Natural killer cell (primary cell): Measurements from ENCODE around the gene HNRNPUL1. TPM values are rescaled to one million over a fixed set of nuclear protein-coding genes. Genes with fewer than 3 reads are reported as not detected.
A peak's percentile ranks its signal among the peaks of the same experiment; 100 is the strongest.

ENCODE experiments used
- ATAC-seq, 3 donors: fragments of 150-1000 bp in 2 of 3; fragments of 200-7000 bp in 1 of 3; cut with Tn5 transposase; 1 replicate in 1 of 3; 2 replicates in 2 of 3; pipeline ENCODE4 v1.10.0; 2021; ENCODE audit warnings: mild to moderate bottlenecking in 2 of 3, moderate library complexity in 2 of 3
- DNase-seq, 2 donors: peaks; one replicate each; pipeline versions ENCODE4 v3.0.0 to v3.0.0-alpha.2; 2013 to 2021; ENCODE audit warnings: mixed read lengths in 1 of 2
- H3K27ac ChIP-seq: one replicate; pipeline ENCODE4 v1.5.1; 2013; ENCODE audit warnings: mild to moderate bottlenecking, low read length
- H3K27me3 ChIP-seq: one replicate; pipeline ENCODE4 v1.6.1; 2013; ENCODE audit warnings: low read length; ENCODE audit not compliant: control insufficient read depth, insufficient read depth
- H3K36me3 ChIP-seq: one replicate; pipeline ENCODE4 v1.6.1; 2013; ENCODE audit warnings: low read length; ENCODE audit not compliant: control insufficient read depth, insufficient read depth
- H3K4me1 ChIP-seq: one replicate; pipeline ENCODE4 v1.6.1; 2013; ENCODE audit warnings: low read length; ENCODE audit not compliant: control insufficient read depth, insufficient read depth
- H3K4me3 ChIP-seq: one replicate; pipeline ENCODE4 v1.5.1; 2013; ENCODE audit warnings: low read length
- H3K9me3 ChIP-seq: one replicate; pipeline ENCODE4 v1.6.1; 2013; ENCODE audit warnings: low read length; ENCODE audit not compliant: control insufficient read depth, insufficient read depth
- H3K27ac Mint-ChIP-seq, 2 donors: one replicate each; pipeline ENCODE4 v1.8.0; 2022; ENCODE audit warnings: mild to moderate bottlenecking in 2 of 2, mixed read lengths in 2 of 2, moderate library complexity in 1 of 2
- H3K27me3 Mint-ChIP-seq, 2 donors: one replicate each; pipeline ENCODE4 v1.8.0; 2022; ENCODE audit warnings: low read depth in 2 of 2, mixed read lengths in 2 of 2
- H3K36me3 Mint-ChIP-seq: one replicate; pipeline ENCODE4 v1.8.0; 2022; ENCODE audit warnings: mixed read lengths
- H3K4me1 Mint-ChIP-seq, 2 donors: one replicate each; pipeline ENCODE4 v1.8.0; 2022; ENCODE audit warnings: mixed read lengths in 2 of 2
- H3K4me3 Mint-ChIP-seq: one replicate; pipeline ENCODE4 v1.8.0; 2022; ENCODE audit warnings: mild to moderate bottlenecking, moderate library complexity, mixed read lengths
- H3K9me3 Mint-ChIP-seq, 2 donors: one replicate each; pipeline ENCODE4 v1.8.0; 2022; ENCODE audit warnings: mixed read lengths in 2 of 2
- WGBS: methylation state at CpG from one replicate; pipeline ENCODE4 v1.1.7; 2013; ENCODE audit warnings: missing lambda C conversion rate; ENCODE audit not compliant: insufficient coverage; 5-methylcytosine and 5-hydroxymethylcytosine counted together
- intact Hi-C: fragments of 100-400 bp; cut with micrococcal nuclease; formaldehyde crosslinking; loops from one replicate; pipeline ENCODE4 v1.14.2; 2022
- total RNA-seq, 4 donors: library from RNA; stranded (reverse); fragments of 120-200 nt in 1 of 4; gene quantifications; one replicate each; pipeline versions ENCODE4 v1.2.3 to v1.2.4, GENCODE V29; 2013 to 2022
- TF ChIP-seq, protein P1 (sequence below): fragments of 200-600 bp; IDR thresholded peaks from one replicate; pipeline ENCODE4 v1.8.0; 2022; ENCODE audit warnings: antibody characterized with exemption

HNRNPUL1 gene
- total RNA-seq, 3 donors from 2014 or later (not counting 1 experiment from before 2014, with no cell fraction given): 279 to 360 (median 315) TPM

DNA sequence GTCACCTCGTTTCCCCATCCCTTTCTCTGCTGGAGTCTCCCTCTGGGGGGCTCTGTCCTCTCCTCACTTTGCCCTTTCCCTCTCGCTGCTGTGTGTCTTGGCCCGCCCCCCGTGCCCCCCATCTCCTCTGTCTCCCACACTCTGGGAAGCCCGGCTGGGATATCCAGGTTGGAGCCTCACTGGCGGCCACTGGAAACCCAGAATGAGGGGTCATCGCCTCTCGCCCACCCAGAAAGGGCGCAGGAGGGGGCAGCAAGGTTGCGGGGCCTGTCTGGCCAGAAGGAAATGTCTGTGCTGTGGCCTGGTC, 61.4 kb downstream of the HNRNPUL1 start:
- peak overlapping the region; percentile 91 for H3K4me3 Mint-ChIP-seq
- no peaks in the 10 kb centered on the region for H3K36me3 Mint-ChIP-seq
- peaks cover 98% of the 10 kb centered on the region for H3K4me1 ChIP-seq
- peaks cover 50% of the 10 kb centered on the region for H3K36me3 ChIP-seq
- H3K27ac Mint-ChIP-seq: peak overlapping the region; percentile 94 to 97
- intact Hi-C loops: loop anchor here (5.0 kb wide), 1 partner anchor 638 kb away; no protein-coding TSS in a partner anchor
- WGBS: 39% methylated on average over 10 of the region's 10 CpGs
- no peaks in the 10 kb centered on the region for H3K9me3 Mint-ChIP-seq
- H3K4me1 Mint-ChIP-seq: peaks cover 69 to 81% of the 10 kb centered on the region in 2 donors
- H3K27me3 Mint-ChIP-seq: no peaks in the 10 kb centered on the region
- TF ChIP-seq, protein P1, sequence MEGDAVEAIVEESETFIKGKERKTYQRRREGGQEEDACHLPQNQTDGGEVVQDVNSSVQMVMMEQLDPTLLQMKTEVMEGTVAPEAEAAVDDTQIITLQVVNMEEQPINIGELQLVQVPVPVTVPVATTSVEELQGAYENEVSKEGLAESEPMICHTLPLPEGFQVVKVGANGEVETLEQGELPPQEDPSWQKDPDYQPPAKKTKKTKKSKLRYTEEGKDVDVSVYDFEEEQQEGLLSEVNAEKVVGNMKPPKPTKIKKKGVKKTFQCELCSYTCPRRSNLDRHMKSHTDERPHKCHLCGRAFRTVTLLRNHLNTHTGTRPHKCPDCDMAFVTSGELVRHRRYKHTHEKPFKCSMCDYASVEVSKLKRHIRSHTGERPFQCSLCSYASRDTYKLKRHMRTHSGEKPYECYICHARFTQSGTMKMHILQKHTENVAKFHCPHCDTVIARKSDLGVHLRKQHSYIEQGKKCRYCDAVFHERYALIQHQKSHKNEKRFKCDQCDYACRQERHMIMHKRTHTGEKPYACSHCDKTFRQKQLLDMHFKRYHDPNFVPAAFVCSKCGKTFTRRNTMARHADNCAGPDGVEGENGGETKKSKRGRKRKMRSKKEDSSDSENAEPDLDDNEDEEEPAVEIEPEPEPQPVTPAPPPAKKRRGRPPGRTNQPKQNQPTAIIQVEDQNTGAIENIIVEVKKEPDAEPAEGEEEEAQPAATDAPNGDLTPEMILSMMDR: no peak
- no peak overlapping the region for H3K4me3 ChIP-seq
- no peaks in the 10 kb centered on the region for H3K27me3 ChIP-seq
- peak overlapping the region; percentile 91 for H3K27ac ChIP-seq
- ATAC-seq (no peak), DNase-seq (no peak)
- H3K9me3 ChIP-seq: no peaks in the 10 kb centered on the region

DNA sequence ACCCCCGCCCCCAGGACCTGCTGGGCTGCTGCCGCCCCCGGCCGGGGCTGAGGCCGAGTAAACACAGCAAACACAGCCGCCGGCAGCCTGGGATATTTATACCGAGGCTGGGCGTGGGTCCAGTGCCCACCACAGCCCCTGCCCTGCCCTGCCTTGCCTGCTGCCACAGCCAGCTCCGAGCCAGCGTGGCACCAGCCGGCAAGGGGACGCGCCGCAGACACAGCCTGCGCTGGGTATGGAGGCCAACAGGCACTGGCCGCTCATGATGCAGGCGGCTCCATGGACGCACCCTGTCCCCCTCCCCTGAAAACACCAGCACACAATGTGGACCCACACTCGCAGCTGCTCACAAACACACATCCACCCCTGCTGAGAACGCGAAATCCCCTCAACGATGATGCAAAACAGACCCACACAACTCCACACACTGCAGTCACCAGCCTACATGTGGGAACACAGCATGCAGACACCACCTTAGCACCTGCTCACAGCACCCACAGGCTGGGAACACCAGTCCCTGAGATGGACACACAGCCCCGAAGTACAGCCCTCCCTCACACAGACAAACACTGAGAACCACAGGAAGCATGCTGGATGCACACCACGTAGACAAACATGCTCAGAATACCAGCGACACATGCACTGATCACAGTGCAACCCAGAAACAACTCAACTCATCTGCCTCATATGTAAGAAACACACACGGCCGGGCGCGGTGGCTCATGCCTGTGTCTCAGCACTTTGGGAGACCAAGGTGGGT, 62.0 kb downstream of the HNRNPUL1 start:
- no peaks in the 10 kb centered on the region for H3K27me3 Mint-ChIP-seq
- DNase-seq (peak; percentile 53 to 61), ATAC-seq (peak; percentile 6 to 10 (median 8))
- WGBS: 20% methylated on average over 30 of the region's 30 CpGs
- H3K27ac ChIP-seq: peak overlapping the region; percentile 91
- peak overlapping the region; percentile 85 for H3K4me3 Mint-ChIP-seq
- peaks cover 48% of the 10 kb centered on the region for H3K36me3 ChIP-seq
- intact Hi-C loops: loop anchor here (5.0 kb wide), 1 partner anchor 639 kb away; no protein-coding TSS in a partner anchor
- H3K4me1 Mint-ChIP-seq: peaks cover 73 to 82% of the 10 kb centered on the region in 2 donors
- H3K9me3 ChIP-seq: no peaks in the 10 kb centered on the region
- no peaks in the 10 kb centered on the region for H3K36me3 Mint-ChIP-seq
- TF ChIP-seq, protein P1: no peak
- H3K4me3 ChIP-seq: peak overlapping the region; percentile 7
- peaks cover 98% of the 10 kb centered on the region for H3K4me1 ChIP-seq
- H3K9me3 Mint-ChIP-seq: no peaks in the 10 kb centered on the region
- H3K27me3 ChIP-seq: no peaks in the 10 kb centered on the region
- peak overlapping the region; percentile 94 to 97 for H3K27ac Mint-ChIP-seq

DNA sequence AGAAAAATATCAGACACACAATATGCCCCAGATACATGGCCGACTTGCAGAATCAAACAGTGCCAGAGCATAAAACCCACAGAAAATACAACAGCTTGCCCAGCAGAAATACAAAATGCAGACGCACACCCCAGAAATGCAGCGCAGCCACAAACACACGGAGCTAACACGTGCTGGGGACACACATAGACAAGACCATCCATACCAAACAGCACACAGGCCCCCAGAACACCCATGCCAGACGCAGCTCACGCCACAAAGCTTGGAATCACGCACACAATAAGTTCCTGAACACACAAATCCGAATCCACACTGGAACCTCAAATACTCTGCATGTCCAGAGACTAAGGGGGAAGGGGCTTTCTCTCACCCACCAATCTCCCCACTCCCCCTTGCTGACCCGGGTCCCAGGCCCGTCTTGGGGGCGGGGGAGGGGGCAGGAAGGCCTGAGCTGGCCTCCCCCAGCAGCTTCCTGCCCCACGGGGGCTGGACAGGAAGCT, 63.0 kb downstream of the HNRNPUL1 start:
- DNase-seq (peak; percentile 31 to 72), ATAC-seq (no peak)
- Mint-ChIP-seq H3K9me3 (no peaks in the 10 kb centered on the region), H3K27ac (peak overlapping the region; percentile 94 to 97), H3K36me3 (no peaks in the 10 kb centered on the region), H3K27me3 (no peaks in the 10 kb centered on the region), H3K4me3 (peak overlapping the region; percentile 85), H3K4me1 (peaks cover 83 to 86% of the 10 kb centered on the region in 2 donors)
- H3K4me3 ChIP-seq: peak overlapping the region; percentile 25
- no peaks in the 10 kb centered on the region for H3K9me3 ChIP-seq
- peaks cover 53% of the 10 kb centered on the region for H3K36me3 ChIP-seq
- H3K4me1 ChIP-seq: peaks cover 98% of the 10 kb centered on the region
- WGBS: 2% methylated on average over 13 of the region's 13 CpGs
- H3K27me3 ChIP-seq: no peaks in the 10 kb centered on the region
- TF ChIP-seq, protein P1: no peak
- intact Hi-C loops: loop anchor here (5.0 kb wide), 1 partner anchor 640 kb away; no protein-coding TSS in a partner anchor
- H3K27ac ChIP-seq: peak overlapping the region; percentile 91
